Cerebellar nuclear complex (tissue), 1 donor: ENCODE data around the gene KRTAP9-3.
"Not testable (repeated sequence)": the region's sequence is repeated elsewhere in the genome, so short reads cannot be mapped to it uniquely, and the experiment has no call there.

Experiments used
- DNase-seq, 2 experiments: peaks; one replicate each; lab custom pipeline; 2025; lab: John Stamatoyannopoulos, UW

KRTAP9-3 gene

GRCh38 chr17:41232399-41233105, at the start of gene KRTAP9-3:
KRTAP9-3 (plus strand) TSS chr17:41232449; CDS start chr17:41232502, 53 bp downstream.
- not testable (repeated sequence) for DNase-seq

DNA sequence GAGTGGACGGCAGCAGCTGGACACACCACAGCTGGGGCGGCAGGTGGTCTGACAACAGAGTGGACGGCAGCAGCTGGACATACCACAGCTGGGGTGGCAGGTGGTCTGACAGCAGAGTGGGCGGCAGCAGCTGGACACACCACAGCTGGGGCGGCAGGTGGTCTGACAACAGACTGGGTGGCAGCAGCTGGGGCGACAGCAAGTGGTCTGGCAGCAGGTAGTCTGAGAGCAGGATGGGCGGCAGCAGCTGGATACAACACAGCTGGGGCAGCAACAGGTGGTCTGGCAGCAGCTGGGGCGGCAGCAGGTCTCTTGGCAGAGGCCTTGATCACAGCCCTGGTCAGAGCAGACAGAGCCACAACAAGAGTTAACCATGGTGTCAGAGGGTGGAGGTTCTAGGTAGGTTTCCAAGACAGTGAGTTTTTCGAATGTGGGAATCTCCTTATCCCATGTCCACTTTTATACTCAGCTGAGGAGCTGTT, 47.7 kb upstream of the KRTAP9-3 start, which contains the start of gene KRTAP4-1:
Gene KRTAP4-1 (minus strand): TSS at position 432 of the 482 bp plus-strand sequence. CDS start 57 bp downstream, at position 375.
- no peak for DNase-seq

GRCh38 chr17:41185001-41185400, 47.2 kb upstream of the KRTAP9-3 start:
- no peak for DNase-seq

GRCh38 chr17:41186872-41187271, 45.4 kb upstream of the KRTAP9-3 start:
- no peak for DNase-seq

DNA sequence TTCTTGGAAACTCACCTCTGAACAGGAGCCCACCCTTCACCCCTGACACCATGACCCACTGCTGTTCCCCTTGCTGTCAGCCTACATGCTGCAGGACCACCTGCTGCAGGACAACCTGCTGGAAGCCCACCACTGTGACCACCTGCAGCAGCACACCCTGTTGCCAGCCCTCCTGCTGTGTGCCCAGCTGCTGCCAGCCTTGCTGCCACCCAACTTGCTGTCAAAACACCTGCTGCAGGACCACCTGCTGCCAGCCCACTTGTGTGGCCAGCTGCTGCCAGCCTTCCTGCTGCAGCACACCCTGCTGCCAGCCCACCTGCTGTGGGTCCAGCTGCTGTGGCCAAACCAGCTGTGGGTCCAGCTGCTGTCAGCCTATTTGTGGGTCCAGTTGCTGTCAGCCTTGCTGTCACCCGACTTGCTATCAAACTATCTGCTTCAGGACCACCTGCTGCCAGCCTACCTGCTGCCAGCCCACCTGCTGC, 42.4 kb upstream of the KRTAP9-3 start, which contains the start of gene KRTAP9-1:
Gene KRTAP9-1 (plus strand): TSS at position 51 of the 482 bp plus-strand sequence. CDS start 0 bp downstream, at position 51.
- not testable (repeated sequence) for DNase-seq

DNA sequence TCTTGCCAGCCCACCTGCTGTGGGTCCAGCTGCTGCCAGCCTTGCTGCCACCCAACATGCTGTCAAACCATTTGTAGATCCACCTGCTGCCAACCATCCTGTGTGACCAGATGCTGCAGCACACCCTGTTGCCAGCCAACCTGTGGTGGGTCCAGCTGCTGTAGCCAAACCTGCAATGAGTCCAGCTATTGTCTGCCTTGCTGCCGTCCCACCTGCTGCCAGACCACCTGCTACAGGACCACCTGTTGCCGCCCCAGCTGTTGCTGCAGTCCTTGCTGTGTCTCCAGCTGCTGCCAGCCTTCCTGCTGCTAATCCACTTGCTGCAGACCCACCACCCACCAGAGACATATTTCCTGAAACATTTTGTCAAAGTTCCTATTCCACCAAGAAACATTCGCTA, 41.9 kb upstream of the KRTAP9-3 start:
- no peak for DNase-seq

GRCh38 chr17:41196068-41196467, 36.2 kb upstream of the KRTAP9-3 start:
- no peak for DNase-seq

- DNase-seq = no peak
These were observed 32.7 kb upstream of the KRTAP9-3 start for GRCh38 chr17:41199421-41200078.

DNA sequence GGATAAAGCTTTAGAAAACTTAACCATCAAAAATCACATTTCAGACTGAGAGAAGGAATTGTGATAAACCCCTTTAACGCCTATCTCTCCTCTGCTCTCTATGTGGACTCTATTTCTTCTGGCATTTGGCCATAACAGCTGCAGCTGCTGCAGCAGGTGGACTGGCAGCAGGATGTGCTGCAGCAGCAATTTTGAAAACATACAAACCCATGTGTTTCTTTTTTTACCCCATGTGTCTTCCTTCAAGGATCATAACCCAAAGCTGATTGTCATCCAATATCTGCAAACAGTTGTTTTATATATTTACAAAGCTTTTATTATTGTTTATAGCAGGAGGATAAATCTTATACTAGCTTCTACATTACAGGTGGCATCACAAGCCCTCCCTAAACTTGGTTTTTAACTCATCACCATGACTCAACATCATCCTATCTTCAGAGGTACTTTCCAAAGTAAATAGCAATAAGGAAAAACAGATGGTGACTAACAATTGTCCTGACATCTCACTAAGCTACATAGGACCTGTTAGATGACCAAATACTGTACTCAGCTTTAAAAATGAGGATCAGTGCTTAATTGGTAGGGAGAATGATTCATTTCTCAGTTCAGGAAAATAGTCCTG, 20.3 kb upstream of the KRTAP9-3 start:
- no peak for DNase-seq

- no peak for DNase-seq
These were observed 19.6 kb upstream of the KRTAP9-3 start for GRCh38 chr17:41212524-41213169.

GRCh38 chr17:41215681-41216080, 16.6 kb upstream of the KRTAP9-3 start:
- DNase-seq = no peak

DNA sequence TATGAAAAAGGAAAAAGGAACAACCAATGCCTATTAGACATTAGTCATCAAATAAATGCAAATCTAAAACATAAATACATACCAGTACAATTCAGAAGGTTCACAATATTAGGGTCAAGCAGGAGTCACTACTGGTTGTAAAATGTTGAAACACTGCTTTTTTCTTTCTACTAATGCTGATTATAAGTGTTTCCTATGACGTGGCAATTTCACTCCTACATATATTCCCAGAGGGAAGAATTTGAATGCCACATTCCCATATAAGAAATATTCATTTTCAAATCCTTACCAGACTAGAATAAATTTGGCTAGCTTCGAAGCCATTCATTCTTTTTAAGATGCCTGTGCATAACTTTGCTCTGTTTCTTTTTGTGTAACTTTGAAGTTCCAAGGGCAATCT, 8.4 kb upstream of the KRTAP9-3 start:
- DNase-seq = no peak

DNA sequence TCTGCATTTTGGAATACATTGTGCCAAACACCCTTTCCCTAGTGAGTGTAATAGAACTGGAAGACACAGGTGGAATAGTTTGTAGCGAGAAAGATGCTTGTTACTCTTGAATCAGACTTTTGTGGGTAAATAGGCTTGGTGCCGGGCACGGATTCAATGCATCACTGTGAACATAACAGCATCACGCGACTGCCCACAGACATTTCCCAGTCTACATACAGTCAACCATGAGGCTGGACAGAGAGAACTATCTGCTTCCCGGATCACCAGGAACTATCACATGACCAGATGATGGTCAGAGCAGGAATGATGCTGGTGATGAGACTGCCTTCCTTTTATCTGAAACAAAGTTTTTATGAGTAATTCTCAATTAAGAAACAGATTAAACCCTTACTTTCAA, 6.2 kb upstream of the KRTAP9-3 start:
- DNase-seq = no peak

DNA sequence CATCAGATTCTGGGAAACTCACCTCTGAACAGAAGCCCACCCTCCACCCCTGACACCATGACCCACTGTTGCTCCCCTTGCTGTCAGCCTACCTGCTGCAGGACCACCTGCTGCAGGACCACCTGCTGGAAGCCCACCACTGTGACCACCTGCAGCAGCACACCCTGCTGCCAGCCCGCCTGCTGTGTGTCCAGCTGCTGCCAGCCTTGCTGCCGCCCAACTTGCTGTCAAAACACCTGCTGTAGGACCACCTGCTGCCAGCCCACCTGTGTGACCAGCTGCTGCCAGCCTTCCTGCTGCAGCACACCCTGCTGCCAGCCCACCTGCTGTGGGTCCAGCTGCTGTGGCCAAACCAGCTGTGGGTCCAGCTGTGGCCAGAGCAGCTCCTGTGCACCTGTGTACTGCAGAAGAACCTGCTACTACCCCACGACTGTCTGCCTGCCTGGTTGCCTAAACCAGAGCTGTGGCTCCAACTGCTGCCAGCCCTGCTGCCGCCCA, 5.6 kb upstream of the KRTAP9-3 start, which contains the start of gene KRTAP9-2:
Gene KRTAP9-2 (plus strand): TSS at position 51 of the 498 bp plus-strand sequence. CDS start 7 bp downstream, at position 58.
- not testable (repeated sequence) for DNase-seq

GRCh38 chr17:41230094-41230493, 2.2 kb upstream of the KRTAP9-3 start:
- DNase-seq = no peak

DNA sequence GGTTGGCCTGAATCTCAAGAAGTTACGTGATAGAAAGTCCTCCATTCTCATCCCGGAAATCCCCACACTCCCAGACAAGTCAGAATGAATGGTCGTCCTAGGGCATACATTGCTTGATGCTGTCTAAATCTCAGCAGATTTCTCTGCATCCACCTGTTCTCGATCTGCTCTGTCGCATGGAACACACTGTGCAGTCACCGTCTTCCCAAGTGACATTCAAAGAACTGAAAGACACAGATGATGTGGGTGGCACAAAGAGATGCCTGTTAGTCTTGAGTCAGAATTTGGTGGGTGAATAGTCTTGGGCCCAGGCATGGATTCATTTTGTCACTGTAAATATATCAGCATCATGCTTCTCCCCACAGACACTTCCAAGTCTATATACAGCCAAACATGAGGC, 518 bp upstream of the KRTAP9-3 start:
- DNase-seq = no peak

- not testable (repeated sequence) for DNase-seq
These were observed 4.9 kb downstream of the KRTAP9-3 start for GRCh38 chr17:41237116-41237515.

GRCh38 chr17:41237949-41238437, 5.7 kb downstream of the KRTAP9-3 start, which contains the start of gene KRTAP9-8:
KRTAP9-8 (plus strand) TSS chr17:41237999; CDS start chr17:41238052, 53 bp downstream.
- not testable (repeated sequence) for DNase-seq

- DNase-seq = not testable (repeated sequence)
These were observed 14.9 kb downstream of the KRTAP9-3 start for GRCh38 chr17:41246995-41247787.

- DNase-seq = not testable (repeated sequence)
These were observed 17.5 kb downstream of the KRTAP9-3 start, which contains the start of gene KRTAP9-4 for GRCh38 chr17:41249637-41250240. KRTAP9-4 (plus strand) TSS chr17:41249687; CDS start chr17:41249721, 34 bp downstream.
